ENCODE measurements around the gene STYK1. TPM values are rescaled to one million over a fixed set of nuclear protein-coding genes. Genes with fewer than 3 reads are reported as not detected.
"Not testable (repeated sequence)": the region's sequence is repeated elsewhere in the genome, so short reads cannot be mapped to it uniquely, and the experiment has no call there.

The STYK1 gene
- total RNA-seq, 1 donor from 2014 or later, result not detected

- H3K4me1 Mint-ChIP-seq, result peaks cover 30% of the 10 kb centered on the region
- peaks cover 27% of the 10 kb centered on the region for H3K27me3 Mint-ChIP-seq (ENCODE audit: low read depth)
- peak overlapping the region; percentile 100 for H3K27ac Mint-ChIP-seq (ENCODE audit: unreplicated experiment)
- TF ChIP-seq, protein P1, sequence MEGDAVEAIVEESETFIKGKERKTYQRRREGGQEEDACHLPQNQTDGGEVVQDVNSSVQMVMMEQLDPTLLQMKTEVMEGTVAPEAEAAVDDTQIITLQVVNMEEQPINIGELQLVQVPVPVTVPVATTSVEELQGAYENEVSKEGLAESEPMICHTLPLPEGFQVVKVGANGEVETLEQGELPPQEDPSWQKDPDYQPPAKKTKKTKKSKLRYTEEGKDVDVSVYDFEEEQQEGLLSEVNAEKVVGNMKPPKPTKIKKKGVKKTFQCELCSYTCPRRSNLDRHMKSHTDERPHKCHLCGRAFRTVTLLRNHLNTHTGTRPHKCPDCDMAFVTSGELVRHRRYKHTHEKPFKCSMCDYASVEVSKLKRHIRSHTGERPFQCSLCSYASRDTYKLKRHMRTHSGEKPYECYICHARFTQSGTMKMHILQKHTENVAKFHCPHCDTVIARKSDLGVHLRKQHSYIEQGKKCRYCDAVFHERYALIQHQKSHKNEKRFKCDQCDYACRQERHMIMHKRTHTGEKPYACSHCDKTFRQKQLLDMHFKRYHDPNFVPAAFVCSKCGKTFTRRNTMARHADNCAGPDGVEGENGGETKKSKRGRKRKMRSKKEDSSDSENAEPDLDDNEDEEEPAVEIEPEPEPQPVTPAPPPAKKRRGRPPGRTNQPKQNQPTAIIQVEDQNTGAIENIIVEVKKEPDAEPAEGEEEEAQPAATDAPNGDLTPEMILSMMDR (conservative IDR thresholded peaks at IDR 0.05), result no peak
- H3K4me3 Mint-ChIP-seq, result peak overlapping the region; percentile 100
- peaks cover 5% of the 10 kb centered on the region for H3K36me3 Mint-ChIP-seq (ENCODE audit: low read depth)
- H3K9me3 Mint-ChIP-seq, result no peaks in the 10 kb centered on the region
- DNase-seq (ENCODE audit: low read depth, low spot score), result no peak
Measured at GRCh38 chr12:10614056-10614370, 59.8 kb downstream of the STYK1 start.

DNA sequence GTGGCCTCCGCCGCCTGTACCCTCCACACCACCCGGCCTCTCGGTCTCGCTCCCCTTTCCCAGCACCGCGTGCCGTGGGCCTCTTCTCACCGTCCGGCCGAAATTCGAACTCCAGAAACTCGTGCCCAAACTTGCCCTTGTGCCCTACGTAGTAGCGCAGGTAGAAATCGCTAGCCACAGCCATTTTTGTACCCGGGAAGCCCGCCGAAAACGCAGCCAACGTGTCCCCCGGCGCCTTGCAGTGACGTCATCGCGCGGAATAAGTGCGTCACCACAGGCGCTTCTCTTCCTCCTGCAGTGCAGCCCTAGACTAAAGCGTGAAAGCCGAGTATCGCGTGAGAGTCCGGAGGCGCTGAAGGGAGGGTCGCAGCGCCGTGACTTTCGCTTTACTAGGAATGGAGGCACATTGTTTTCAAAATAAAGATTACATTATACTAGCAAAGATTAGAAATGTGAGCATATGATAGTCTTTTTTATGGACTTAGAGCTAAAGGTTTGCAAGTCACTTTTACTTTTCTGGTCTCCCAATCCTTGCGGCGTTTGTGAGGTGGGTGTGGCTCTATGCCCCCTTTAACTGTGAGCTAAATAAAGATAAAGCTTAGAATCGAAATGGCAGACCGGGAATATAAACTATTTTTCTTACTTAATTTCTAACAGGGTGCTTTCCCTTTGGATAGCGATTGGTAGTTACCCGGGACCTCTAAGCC, 60.4 kb downstream of the STYK1 start, which contains the start of gene MAGOHB:
Gene MAGOHB, minus strand, starts transcription at position 261 of the 707 bp plus-strand sequence. Its CDS starts 77 bp downstream, at position 184.
- peaks cover 24% of the 10 kb centered on the region for H3K27me3 Mint-ChIP-seq (ENCODE audit: low read depth)
- H3K4me1 Mint-ChIP-seq, result peaks cover 30% of the 10 kb centered on the region
- H3K27ac Mint-ChIP-seq (ENCODE audit: unreplicated experiment), result peak within 1 kb of the TSS; percentile 100
- TF ChIP-seq, protein P1 (conservative IDR thresholded peaks at IDR 0.05), result no peak
- peaks cover 5% of the 10 kb centered on the region for H3K36me3 Mint-ChIP-seq (ENCODE audit: low read depth)
- peak; percentile 99 for DNase-seq (ENCODE audit: low read depth, low spot score)
- H3K4me3 Mint-ChIP-seq, result peak within 1 kb of the TSS; percentile 100
- no peaks in the 10 kb centered on the region for H3K9me3 Mint-ChIP-seq

DNA sequence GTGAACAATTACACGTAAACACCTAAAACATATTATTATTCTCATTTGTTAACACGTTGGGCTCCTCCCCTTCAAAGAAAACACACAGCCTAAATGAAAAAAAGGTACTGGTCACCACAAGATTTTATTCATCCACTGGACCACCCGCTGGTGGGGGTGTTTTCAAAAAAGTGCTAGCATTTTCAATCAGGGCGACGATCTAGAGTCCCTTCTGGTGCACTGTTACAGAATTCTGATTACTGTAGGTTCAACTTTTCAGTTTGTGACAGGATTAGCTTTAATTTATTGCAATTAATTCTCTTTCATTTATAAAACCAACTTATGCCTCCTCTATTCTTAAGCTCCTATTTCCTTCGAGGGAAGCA, 60.9 kb downstream of the STYK1 start:
- peaks cover 30% of the 10 kb centered on the region for H3K4me1 Mint-ChIP-seq
- H3K36me3 Mint-ChIP-seq (ENCODE audit: low read depth), result peaks cover 5% of the 10 kb centered on the region
- H3K27me3 Mint-ChIP-seq (ENCODE audit: low read depth), result peaks cover 18% of the 10 kb centered on the region
- no peak for DNase-seq (ENCODE audit: low read depth, low spot score)
- H3K4me3 Mint-ChIP-seq, result peak overlapping the region; percentile 100
- no peaks in the 10 kb centered on the region for H3K9me3 Mint-ChIP-seq
- TF ChIP-seq, protein P1 (conservative IDR thresholded peaks at IDR 0.05), result no peak
- peak overlapping the region; percentile 100 for H3K27ac Mint-ChIP-seq (ENCODE audit: unreplicated experiment)

DNA sequence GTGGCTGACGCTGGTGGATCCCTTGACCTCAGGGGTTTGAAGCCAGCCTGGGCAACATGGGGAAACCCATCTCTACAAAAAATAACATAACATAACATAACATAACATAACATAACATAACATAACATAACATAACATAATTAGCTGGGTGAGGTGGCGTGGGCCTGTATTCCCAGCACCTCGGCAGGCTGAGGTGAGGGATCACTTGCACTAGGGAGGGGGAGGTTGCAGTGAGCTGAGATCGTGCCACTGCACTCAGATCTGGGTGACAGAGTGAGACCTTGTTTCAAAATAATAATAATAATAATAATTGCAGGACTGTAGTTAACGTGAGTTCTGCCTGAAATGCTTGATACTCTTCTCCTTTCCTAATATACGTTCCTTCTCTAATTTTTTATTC, 61.7 kb downstream of the STYK1 start:
- H3K4me3 Mint-ChIP-seq, result peak overlapping the region; percentile 100
- H3K36me3 Mint-ChIP-seq (ENCODE audit: low read depth), result peaks cover 7% of the 10 kb centered on the region
- H3K27me3 Mint-ChIP-seq (ENCODE audit: low read depth), result peaks cover 10% of the 10 kb centered on the region
- H3K27ac Mint-ChIP-seq (ENCODE audit: unreplicated experiment), result no peak overlapping the region
- TF ChIP-seq, protein P1 (conservative IDR thresholded peaks at IDR 0.05), result no peak
- peaks cover 30% of the 10 kb centered on the region for H3K4me1 Mint-ChIP-seq
- H3K9me3 Mint-ChIP-seq, result no peaks in the 10 kb centered on the region
- DNase-seq (ENCODE audit: low read depth, low spot score), result no peak

- not testable (repeated sequence) for H3K9me3 Mint-ChIP-seq; H3K36me3 Mint-ChIP-seq (ENCODE audit: low read depth); DNase-seq (ENCODE audit: low read depth, low spot score); H3K27ac Mint-ChIP-seq (ENCODE audit: unreplicated experiment); H3K27me3 Mint-ChIP-seq (ENCODE audit: low read depth)
- Mint-ChIP-seq H3K4me3 (peak overlapping the region; percentile 31), H3K4me1 (peaks cover 30% of the 10 kb centered on the region)
Measured at GRCh38 chr12:10611258-10611657, 62.6 kb downstream of the STYK1 start.

- no peak for DNase-seq (ENCODE audit: low read depth, low spot score)
- Mint-ChIP-seq H3K36me3 (ENCODE audit: low read depth) (peaks cover 9% of the 10 kb centered on the region), H3K4me1 (peaks cover 30% of the 10 kb centered on the region), H3K27ac (ENCODE audit: unreplicated experiment) (no peak overlapping the region), H3K4me3 (no peak overlapping the region), H3K9me3 (no peaks in the 10 kb centered on the region), H3K27me3 (ENCODE audit: low read depth) (peaks cover 4% of the 10 kb centered on the region)
- TF ChIP-seq, protein P1 (conservative IDR thresholded peaks at IDR 0.05), result no peak
Measured at GRCh38 chr12:10610188-10610587, 63.7 kb downstream of the STYK1 start.

Data from neural crest cell (in vitro differentiated cells).